Measurements from ENCODE around the gene OR5T3.

GRCh38 chr11:56271092-56271491, 19.0 kb downstream of the OR5T3 start:
- TF ChIP-seq CTCF (conservative IDR thresholded peaks at IDR 0.05; ENCODE audit: low read depth, low read length) (no peak), EZH2 (IDR thresholded peaks at IDR 0.05; ENCODE audit: low read length, unreplicated experiment) (no peak), EZH2phosphoT487 (IDR thresholded peaks at IDR 0.05; ENCODE audit: borderline replicate concordance, low read length) (no peak)
